ENCODE measurements around the gene NOL12.

GRCh38 chr22:37681001-37681424 is 5.1 kb upstream of the NOL12 start:
- TF ChIP-seq, protein P1, sequence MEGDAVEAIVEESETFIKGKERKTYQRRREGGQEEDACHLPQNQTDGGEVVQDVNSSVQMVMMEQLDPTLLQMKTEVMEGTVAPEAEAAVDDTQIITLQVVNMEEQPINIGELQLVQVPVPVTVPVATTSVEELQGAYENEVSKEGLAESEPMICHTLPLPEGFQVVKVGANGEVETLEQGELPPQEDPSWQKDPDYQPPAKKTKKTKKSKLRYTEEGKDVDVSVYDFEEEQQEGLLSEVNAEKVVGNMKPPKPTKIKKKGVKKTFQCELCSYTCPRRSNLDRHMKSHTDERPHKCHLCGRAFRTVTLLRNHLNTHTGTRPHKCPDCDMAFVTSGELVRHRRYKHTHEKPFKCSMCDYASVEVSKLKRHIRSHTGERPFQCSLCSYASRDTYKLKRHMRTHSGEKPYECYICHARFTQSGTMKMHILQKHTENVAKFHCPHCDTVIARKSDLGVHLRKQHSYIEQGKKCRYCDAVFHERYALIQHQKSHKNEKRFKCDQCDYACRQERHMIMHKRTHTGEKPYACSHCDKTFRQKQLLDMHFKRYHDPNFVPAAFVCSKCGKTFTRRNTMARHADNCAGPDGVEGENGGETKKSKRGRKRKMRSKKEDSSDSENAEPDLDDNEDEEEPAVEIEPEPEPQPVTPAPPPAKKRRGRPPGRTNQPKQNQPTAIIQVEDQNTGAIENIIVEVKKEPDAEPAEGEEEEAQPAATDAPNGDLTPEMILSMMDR (IDR thresholded peaks at IDR 0.05), result no peak
- TF ChIP-seq POLR2A (IDR thresholded peaks at IDR 0.05), result no peak
- no peak for TF ChIP-seq POLR2AphosphoS5 (IDR thresholded peaks at IDR 0.05; ENCODE audit: insufficient read depth in 1 of 2, low read depth in 1 of 2)
